HG03025 (cell line): ENCODE measurements around the gene CNTN2.

Experiments used
- ATAC-seq: cut with Tn5 transposase; IDR thresholded peaks from one replicate; pipeline ENCODE4 v1.9.1; 2021; ENCODE audit warnings: mild to moderate bottlenecking, moderate library complexity; ENCODE audit not compliant: unreplicated experiment, low FRiP score

CNTN2 gene

GRCh38 chr1:205053296-205053695 lies 10.3 kb downstream of the CNTN2 start:
- ATAC-seq: no peak

- ATAC-seq: no peak
Observed at GRCh38 chr1:205054013-205054412, 11.0 kb downstream of the CNTN2 start.

- ATAC-seq: no peak
Observed at GRCh38 chr1:205056188-205056611, 13.2 kb downstream of the CNTN2 start.

- ATAC-seq: no peak
Observed at GRCh38 chr1:205056956-205057568, 14.1 kb downstream of the CNTN2 start.

GRCh38 chr1:205057808-205058575 lies 15.0 kb downstream of the CNTN2 start:
- ATAC-seq: no peak

GRCh38 chr1:205058853-205059252 lies 15.8 kb downstream of the CNTN2 start:
- ATAC-seq: no peak

- no peak for ATAC-seq
Observed at GRCh38 chr1:205059660-205060059, 16.6 kb downstream of the CNTN2 start.

GRCh38 chr1:205060746-205061145 lies 17.7 kb downstream of the CNTN2 start:
- ATAC-seq: no peak

GRCh38 chr1:205061227-205061626 lies 18.2 kb downstream of the CNTN2 start:
- no peak for ATAC-seq

- no peak for ATAC-seq
Observed at GRCh38 chr1:205061665-205062069, 18.7 kb downstream of the CNTN2 start.

GRCh38 chr1:205062319-205062718 lies 19.3 kb downstream of the CNTN2 start:
- ATAC-seq: no peak

GRCh38 chr1:205062895-205063294 lies 19.9 kb downstream of the CNTN2 start:
- no peak for ATAC-seq

- no peak for ATAC-seq
Observed at GRCh38 chr1:205064301-205064700, 21.3 kb downstream of the CNTN2 start.

- ATAC-seq: no peak
Observed at GRCh38 chr1:205064741-205065316, 21.8 kb downstream of the CNTN2 start.

GRCh38 chr1:205065666-205066065 lies 22.7 kb downstream of the CNTN2 start:
- no peak for ATAC-seq

GRCh38 chr1:205066141-205066818 lies 23.3 kb downstream of the CNTN2 start:
- ATAC-seq: no peak

GRCh38 chr1:205067031-205067430 lies 24.0 kb downstream of the CNTN2 start:
- ATAC-seq: no peak

GRCh38 chr1:205068001-205068400 lies 25.0 kb downstream of the CNTN2 start:
- ATAC-seq: no peak

- no peak for ATAC-seq
Observed at GRCh38 chr1:205068457-205069040, 25.5 kb downstream of the CNTN2 start.

- ATAC-seq: no peak
Observed at GRCh38 chr1:205069371-205070125, 26.5 kb downstream of the CNTN2 start.
